Activated naive CD4-positive, alpha-beta T cell treated with anti-CD3 and anti-CD28 coated beads, Interleukin-2, amount 50 U/mL, for 16 hours (primary cell): ENCODE results near the gene VWA8.

ENCODE experiments used
- DNase-seq: peaks from one replicate; pipeline ENCODE4 v3.0.0-alpha.2; 2020

The VWA8 gene

GRCh38 chr13:41720839-41721561 is 239.9 kb downstream of the VWA8 start:
- DNase-seq: no peak

DNA sequence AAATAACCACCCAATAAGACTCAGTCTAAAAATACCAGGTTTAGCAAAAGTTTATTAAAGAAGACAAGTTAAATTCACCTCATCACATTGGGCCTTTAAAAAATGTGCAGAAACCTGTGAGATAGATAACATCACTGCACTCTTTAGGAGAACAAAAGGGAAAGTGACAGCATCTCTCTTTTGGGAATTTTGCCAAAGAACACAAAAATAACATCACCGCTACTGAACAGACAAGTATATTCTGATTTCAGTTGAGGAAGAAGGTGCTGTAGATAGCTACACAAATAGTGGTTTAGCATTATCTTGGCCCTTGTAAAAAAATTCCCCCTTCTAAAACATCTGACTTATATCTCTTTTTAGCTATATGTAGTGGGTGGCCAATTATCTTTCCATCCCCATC is 244.7 kb downstream of the VWA8 start:
- no peak for DNase-seq

- DNase-seq: no peak
Measured at GRCh38 chr13:41713405-41713804, 247.5 kb downstream of the VWA8 start.

DNA sequence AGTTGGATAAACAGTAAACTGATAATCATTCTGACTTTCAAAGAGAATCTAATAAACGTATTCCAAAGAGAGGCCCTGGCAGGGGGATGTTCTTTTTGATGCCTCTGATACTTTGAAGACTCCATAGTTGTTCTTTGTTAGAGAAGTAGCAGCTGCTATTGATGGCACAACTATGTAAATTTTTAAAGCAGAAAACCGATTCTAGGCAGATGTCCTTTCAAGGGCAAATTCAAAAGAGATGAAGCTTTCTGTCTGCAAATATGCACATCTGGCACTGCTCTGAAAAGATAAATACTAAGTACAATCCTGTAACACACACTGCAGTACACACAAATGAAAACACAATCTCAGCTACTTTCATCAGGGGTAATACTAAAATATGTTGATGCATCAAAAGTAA is 250.1 kb downstream of the VWA8 start:
- no peak for DNase-seq

DNA sequence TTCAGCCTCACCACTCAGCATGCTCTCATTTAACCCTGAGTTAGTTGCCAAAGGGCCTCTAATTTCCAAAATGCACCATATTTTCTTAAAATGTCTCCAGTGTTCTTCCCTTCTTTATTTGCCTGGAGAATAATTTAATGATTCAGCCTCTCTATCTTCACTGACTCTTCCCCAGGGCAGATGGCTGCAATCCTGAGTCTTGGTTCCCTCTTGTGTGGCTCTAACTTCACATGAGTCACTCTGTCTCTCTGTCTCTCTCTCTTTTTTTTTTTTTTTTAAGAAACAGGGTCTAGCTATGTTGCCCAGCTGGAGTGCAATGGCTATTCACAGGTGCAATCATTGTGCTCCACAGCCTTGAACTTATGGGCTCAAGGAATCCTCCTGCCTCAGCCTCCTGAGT is 251.4 kb downstream of the VWA8 start:
- no peak for DNase-seq

- no peak for DNase-seq
Measured at GRCh38 chr13:41708713-41709112, 252.2 kb downstream of the VWA8 start.

- no peak for DNase-seq
Measured at GRCh38 chr13:41707194-41707821, 253.6 kb downstream of the VWA8 start.

DNA sequence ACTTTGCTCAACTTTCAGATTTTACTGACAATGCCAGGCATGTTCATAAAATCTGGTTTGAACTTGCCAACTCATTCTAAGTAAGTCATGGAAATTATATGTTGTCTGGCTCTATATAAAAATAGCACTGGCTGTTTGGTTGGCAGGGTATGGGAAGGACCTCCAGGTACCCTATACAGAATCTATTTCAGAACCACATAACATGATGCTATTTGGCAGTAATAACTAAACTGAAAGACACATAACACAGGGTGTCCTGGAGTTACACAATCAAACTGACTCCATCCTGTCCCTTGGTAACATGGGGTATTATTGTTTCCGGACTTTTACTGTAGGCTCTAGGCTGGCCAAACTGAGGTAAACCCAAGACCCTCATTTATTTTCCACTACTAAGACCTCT is 254.8 kb downstream of the VWA8 start:
- no peak for DNase-seq

- DNase-seq: no peak
Measured at GRCh38 chr13:41702540-41702939, 258.4 kb downstream of the VWA8 start.

DNA sequence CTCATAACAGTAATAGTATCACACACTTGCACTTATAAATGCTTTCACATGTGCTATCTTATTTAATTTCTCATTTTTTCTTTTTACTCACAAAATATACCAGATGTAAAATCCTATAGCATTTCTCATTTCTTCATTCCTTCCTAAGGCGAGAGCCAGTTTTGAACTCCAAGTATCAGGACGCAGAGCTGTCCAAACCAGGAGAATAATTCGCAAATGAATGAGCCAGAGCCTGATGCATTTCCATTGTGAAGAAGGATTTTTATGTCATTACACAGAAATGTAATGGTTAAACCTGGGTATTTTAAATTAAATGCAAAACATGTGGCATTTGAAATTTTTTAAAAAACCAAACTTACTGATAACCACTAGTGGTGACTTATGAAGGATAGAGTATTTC is 259.2 kb downstream of the VWA8 start:
- no peak for DNase-seq

- no peak for DNase-seq
Measured at GRCh38 chr13:41700790-41701310, 260.1 kb downstream of the VWA8 start.

- no peak for DNase-seq
Measured at GRCh38 chr13:41699759-41700158, 261.1 kb downstream of the VWA8 start.

DNA sequence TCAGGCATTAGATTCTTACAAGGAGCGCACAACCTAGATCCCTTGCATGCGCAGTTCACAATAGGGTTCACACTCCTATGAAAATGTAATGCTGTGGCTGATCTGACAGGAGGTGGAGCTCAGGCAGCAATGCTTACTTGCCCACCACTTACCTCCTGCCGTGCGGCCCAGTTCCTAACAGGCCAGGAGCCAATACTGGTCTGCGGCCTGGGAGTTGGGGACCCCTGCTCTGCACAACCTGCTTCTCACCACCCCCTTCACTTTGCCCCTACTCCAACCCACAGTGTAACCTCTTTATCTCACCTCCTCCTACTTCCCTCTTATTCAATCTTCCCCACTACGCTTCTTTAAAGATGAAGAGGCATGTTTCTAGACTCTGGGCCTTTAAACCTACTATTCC is 263.3 kb downstream of the VWA8 start:
- DNase-seq: no peak

DNA sequence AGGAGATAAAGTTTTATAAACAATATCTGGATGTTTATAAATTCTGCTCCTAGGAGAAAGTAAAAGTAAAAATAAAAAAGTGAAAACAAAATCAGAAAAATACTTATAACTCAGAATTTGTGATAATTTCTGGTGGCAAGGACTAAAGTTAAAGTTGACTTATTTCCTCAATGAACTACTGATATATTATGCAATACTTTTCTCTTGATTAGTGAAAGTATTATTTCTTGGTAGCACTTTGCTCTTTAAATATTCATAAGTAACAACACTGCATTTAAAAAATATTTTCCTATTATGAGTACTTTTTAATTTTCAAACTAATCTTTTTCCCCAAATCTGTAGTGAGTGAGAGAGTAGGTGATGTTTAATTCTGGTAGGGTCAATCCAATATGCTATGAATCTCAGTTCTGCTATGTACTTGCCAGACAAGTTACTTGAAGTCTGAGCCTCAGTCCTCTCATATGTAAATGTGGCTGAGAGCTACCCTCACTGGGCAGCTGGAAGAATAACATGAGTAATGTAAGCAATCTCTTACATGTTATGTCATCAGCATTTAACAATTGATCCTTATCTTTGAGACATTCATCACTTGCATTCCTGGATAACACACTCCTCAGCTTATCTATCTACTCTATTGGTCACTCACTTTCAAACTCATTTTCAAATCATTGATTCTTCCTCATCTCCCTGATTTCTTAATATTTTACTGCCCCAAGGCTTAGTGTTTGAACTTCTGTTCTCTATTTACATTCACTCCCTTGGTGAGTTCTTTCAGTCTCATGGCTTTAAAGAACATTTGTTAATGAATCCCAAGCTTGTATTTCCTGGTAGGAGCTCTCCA is 264.5 kb downstream of the VWA8 start:
- no peak for DNase-seq

DNA sequence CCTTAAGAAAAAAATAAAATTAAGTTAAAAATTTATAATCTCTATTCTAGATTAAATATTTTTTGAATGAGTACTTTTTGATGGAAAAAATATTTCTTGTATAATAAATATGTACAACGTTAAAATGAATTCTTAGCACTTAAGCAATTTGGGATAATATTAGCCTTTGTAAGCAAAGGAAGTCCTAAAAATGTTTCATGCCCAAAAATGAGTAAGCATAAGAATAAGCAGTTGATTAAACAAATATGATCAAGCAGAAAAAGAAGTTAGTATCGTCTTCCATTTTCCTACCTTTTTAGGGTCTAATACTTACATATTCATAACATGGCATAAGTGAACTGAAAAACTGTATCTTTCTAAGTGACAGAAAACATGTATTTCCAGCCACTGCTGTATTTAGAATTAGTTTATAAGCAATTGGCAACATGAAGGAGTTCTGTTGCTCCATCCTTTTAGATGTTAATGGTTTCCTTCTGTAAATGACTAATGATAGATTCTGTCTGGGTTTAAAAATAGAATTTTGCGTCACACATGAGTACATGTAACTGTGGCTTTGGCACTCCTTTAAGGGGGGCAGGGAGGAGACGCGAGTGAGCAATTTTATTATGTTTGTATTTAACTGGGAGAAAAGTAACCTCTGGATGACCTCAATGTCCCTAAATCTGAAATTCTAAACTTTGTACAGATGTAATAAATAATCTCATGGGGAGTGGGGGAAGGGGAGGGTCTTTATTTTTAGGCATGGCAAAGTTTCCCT is 266.2 kb downstream of the VWA8 start:
- no peak for DNase-seq

DNA sequence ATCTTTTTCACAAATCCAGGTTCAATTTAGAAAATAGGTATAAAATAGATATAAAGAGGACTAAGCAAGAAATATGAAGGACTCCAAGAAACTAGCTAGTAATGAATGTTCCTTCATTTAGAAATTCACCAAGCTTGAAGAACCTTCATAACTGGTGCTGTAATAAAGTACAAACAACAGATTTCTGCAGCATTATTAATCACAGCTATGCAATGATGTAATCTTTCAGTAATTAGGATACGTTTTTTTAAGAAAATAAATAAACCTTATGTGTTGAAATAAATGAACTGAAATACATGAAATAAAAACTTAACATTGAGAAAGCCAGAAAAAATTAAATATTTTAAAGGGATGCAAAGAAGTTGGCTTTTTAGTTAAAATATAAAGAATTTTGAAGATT is 267.5 kb downstream of the VWA8 start:
- DNase-seq: no peak

DNA sequence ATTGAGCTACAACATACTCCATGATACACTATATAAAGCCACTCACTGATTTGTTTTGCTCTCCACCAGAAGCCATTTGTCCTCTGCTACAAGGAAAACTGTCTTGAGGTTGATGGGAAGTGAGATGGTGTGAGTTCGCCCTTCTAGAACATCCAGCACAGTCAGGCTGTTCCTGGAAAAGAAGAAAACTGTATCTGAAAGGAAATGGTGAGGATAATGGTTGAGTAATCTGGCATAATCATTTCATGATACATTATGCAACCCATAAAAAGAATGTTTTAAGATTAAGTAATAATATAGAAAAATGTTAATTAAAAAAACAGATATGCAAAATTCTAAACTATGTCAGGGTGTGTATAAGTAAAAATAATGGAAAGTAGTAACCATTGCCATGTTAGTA is 269.6 kb downstream of the VWA8 start:
- DNase-seq: no peak

GRCh38 chr13:41682766-41683165 is 278.1 kb downstream of the VWA8 start:
- DNase-seq: no peak

DNA sequence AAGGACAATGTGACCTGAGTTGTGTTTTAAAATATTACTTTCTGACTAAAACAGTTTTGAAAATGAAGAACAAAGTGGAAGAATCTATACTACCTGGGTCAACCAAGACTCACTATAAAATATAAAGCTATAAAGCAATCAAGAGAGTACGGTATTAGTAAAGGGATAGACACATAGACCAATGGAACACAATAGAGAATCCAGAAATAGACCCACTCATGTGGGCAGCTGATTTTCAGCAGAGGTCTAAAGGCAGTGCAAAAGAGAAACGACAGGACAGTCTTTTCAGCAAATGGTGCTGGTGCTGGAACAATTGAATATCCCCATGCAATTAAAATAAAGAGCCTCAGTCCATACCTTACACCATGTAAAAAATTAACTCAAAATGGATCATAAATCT is 278.9 kb downstream of the VWA8 start:
- DNase-seq: no peak

GRCh38 chr13:41681587-41681986 is 279.3 kb downstream of the VWA8 start:
- no peak for DNase-seq

DNA sequence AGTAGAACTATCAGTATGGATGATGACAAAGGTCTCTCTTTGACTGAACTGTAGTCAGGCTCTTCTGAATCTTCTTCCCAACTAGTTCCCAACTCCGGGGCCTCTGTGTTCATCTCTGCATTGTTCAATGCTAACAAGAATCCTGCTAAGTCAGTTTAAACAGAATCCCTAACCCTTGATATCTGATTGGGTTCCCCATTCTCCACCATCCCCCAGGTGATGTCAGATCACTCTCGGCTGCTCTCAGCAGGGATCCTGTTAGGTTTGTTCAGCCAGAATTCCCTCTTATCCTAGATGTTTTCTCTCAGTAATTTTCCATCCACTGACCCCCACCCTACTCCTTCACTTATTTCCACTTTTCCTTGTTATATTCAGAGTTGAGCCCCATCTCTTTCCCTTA is 280.0 kb downstream of the VWA8 start:
- DNase-seq: no peak

GRCh38 chr13:41678848-41679247 is 282.1 kb downstream of the VWA8 start:
- DNase-seq: no peak

GRCh38 chr13:41678249-41678648 is 282.7 kb downstream of the VWA8 start:
- no peak for DNase-seq
